ENCODE measurements around the gene TNK1. TPM values are rescaled to one million over a fixed set of nuclear protein-coding genes. Genes with fewer than 3 reads are reported as not detected.

Gene TNK1
- polyA plus RNA-seq, 1 of the 3 experiments (the other 2 are of a cell fraction): 0.64 TPM

DNA sequence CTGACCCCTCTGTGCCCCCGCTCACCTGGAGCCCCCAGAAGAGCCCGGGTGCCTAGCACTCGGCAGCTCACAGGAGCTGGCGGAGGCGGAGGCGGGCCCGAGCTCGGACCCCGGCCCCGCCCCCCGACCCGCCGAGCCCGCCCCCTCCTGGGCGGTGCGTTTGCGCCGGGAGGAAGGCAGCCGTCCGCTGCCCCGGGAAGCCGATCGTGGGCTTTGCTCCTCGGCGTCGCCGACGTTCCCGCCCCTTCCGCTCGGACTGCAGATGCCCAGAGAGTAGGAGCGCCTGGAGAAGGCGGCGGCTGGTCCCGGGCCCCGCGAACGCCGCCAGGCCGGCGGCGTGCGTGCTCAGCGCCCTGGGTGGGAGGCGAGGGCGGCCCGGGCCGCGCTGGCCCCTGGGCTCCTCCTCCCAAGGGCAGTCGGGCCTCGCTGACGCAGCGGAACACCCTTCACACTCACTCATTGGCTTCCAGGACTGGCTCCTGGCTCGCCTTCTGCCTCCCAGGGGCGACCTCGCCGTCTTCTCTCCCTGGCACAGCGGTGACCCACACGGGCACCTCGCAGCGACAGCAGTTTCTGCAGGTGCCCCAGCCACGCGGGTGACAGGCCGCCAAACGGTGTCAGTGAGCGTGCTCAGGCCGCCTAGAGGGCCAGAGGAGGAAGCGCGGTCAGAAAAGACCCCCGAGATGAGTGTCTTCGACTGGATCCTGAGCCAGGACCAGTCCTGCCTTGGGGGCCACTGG is 13.7 kb downstream of the TNK1 start, which contains the start of gene PLSCR3:
Gene PLSCR3, minus strand, starts transcription at position 74 of the 740 bp plus-strand sequence. CDS start 415 bp downstream, outside the sequence.
- peak within 1 kb of the TSS; percentile 79 for H2AFZ ChIP-seq (ENCODE audit: low read depth)
- peaks cover 16% of the 10 kb centered on the region for H3F3A ChIP-seq (replicated peaks; ENCODE audit: insufficient read depth)
- peak; percentile 98 for DNase-seq
- H3K36me3 ChIP-seq (replicated peaks in 1 of 2; ENCODE audit: control insufficient read depth in 1 of 2, insufficient read depth in 2 of 2, low read length in 1 of 2): peaks cover 16 to 23% of the 10 kb centered on the region in 2 experiments
- H3K79me2 ChIP-seq (ENCODE audit: insufficient read depth): peaks cover 22% of the 10 kb centered on the region; the same call in 1 of the 2 replicates
- ChIA-PET POLR2A (interaction anchor here (1.0 kb wide), 1 partner anchor 9 kb away, joined by 4 read pairs; the partner anchor contains the start of gene TMEM256), CTCF (interaction anchor here (1.5 to 2.5 kb wide), 3 partner anchors 11 to 108 kb away, joined by 4 to 13 read pairs (median 6); no protein-coding TSS in a partner anchor)
- no peaks in the 10 kb centered on the region for H3K9me2 ChIP-seq
- H3K27ac ChIP-seq (ENCODE audit: low read depth in 2 of 2, low read length in 1 of 2): peak within 1 kb of the TSS; percentile 85 to 91
- H3K4me2 ChIP-seq: peak within 1 kb of the TSS; percentile 99
- WGBS (ENCODE audit: low lambda C conversion rate): 1% methylated on average over 33 of the region's 71 CpGs
- TF ChIP-seq NRF1 (IDR thresholded peaks at IDR 0.05; ENCODE audit: low read depth, low read length) (peak; percentile 49; the same call in 1 of the 2 replicates), FOXJ3 (CRISPR knock-in tag; IDR thresholded peaks at IDR 0.05) (peak; percentile 61; the same call in 1 of the 2 replicates), TAF1 (IDR thresholded peaks at IDR 0.05; ENCODE audit: borderline replicate concordance, low read depth, low read length) (peak; percentile 60), RFX5 (IDR thresholded peaks at IDR 0.05; ENCODE audit: low read length) (0 out of 2 replicates have a peak, but pooled peaks have one; percentile 8), GABPA (IDR thresholded peaks at IDR 0.05; ENCODE audit: low read depth) (peak; percentile 71), YY1 (IDR thresholded peaks at IDR 0.05; ENCODE audit: low read depth) (no peak), CTCF (IDR thresholded peaks at IDR 0.05) (peak; percentile 39), POLR2AphosphoS5 (IDR thresholded peaks at IDR 0.05; ENCODE audit: low read depth, low read length) (peak; percentile 85), JUND (IDR thresholded peaks at IDR 0.05) (no peak), NFIC (IDR thresholded peaks at IDR 0.05; ENCODE audit: borderline replicate concordance) (no peak), MXI1 (IDR thresholded peaks at IDR 0.05; ENCODE audit: low read depth, low read length) (peak; percentile 78), MAX (IDR thresholded peaks at IDR 0.05; ENCODE audit: low read depth) (peak; percentile 64; the same call in 1 of the 2 replicates), EZH2phosphoT487 (IDR thresholded peaks at IDR 0.05; ENCODE audit: borderline replicate concordance, low read depth) (no peak), TCF12 (IDR thresholded peaks at IDR 0.05) (no peak), RAD21 (IDR thresholded peaks at IDR 0.05; ENCODE audit: low read length) (no peak), MEF2A (IDR thresholded peaks at IDR 0.05; ENCODE audit: borderline replicate concordance, low read depth) (no peak), SIN3A (IDR thresholded peaks at IDR 0.05; ENCODE audit: borderline replicate concordance, low read depth, low read length) (peak; percentile 19; the same call in 1 of the 2 replicates)
- TF ChIP-seq, protein P1, sequence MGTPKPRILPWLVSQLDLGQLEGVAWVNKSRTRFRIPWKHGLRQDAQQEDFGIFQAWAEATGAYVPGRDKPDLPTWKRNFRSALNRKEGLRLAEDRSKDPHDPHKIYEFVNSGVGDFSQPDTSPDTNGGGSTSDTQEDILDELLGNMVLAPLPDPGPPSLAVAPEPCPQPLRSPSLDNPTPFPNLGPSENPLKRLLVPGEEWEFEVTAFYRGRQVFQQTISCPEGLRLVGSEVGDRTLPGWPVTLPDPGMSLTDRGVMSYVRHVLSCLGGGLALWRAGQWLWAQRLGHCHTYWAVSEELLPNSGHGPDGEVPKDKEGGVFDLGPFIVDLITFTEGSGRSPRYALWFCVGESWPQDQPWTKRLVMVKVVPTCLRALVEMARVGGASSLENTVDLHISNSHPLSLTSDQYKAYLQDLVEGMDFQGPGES (IDR thresholded peaks at IDR 0.05; ENCODE audit: low read depth, low read length): no peak
- peaks cover 0 to 9% of the 10 kb centered on the region in 2 experiments; a peak in 1 of 4 replicates for H3K4me1 ChIP-seq (ENCODE audit: control insufficient read depth in 1 of 2, insufficient read depth in 2 of 2, low read depth in 1 of 2, low read length in 1 of 2)
- no peaks in the 10 kb centered on the region for H3K27me3 ChIP-seq (ENCODE audit: insufficient read depth)
- H3K4me3 ChIP-seq (ENCODE audit: low read depth in 2 of 2, low read length in 1 of 2): peak within 1 kb of the TSS; percentile 79 to 92
- no peaks in the 10 kb centered on the region for H3K9me3 ChIP-seq
- peak within 1 kb of the TSS; percentile 89 for H3K9ac ChIP-seq
- H4K20me1 ChIP-seq (ENCODE audit: insufficient read depth): no peaks in the 10 kb centered on the region
